Fibroblast of skin of right quadriceps (primary cell): ENCODE data around the gene KRTAP12-1.

ENCODE experiments used
- DNase-seq: peaks from one replicate; pipeline ENCODE4 v3.0.0-alpha.2; 2013

KRTAP12-1 gene

DNA sequence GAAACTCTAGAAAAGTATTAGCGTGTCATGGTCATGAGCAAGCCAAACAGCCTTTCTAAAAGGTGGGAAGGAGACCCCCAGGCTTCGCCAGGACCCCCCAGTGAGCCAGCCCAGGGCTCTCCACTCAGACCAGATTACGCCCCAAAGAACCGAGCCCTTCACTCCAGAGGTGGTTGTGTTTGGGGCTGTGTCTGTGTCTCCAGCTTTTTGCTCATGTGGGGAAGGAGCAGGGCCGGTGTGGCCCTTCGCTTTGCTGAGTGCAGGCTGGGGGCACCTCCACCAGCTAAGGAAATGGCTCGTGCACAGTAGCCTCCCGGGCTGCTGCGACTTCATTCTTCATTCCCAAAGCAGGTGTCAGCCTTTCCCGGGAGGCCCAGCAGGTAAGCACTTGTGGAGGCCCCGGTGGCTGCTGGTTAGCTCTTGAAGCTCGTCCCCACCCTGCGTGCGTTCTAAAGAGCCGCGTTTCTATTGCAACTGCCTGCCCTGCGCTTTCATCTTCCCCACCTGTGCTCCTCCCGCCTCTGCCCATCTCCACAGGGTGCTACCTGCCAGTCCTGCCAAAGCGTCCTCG is 28.9 kb upstream of the KRTAP12-1 start:
- DNase-seq: no peak

DNA sequence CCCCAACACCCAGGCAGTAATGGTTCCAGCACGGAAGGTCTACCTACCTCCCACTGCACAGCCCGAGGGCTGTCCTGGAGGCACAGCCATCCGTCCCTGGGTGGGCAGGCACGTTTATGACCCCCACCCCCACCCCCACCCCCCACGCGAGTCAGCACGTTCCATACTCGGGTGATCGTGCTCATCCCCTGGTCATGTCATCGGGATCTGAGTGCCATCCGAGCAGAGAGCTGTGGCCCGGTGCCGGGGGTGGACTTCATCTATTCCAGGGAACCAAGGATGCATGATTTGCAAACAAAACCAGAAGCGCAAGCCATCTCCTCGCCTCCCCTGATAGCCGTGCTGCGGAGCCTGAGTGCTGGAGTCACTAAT is 28.3 kb upstream of the KRTAP12-1 start:
- DNase-seq: no peak

DNA sequence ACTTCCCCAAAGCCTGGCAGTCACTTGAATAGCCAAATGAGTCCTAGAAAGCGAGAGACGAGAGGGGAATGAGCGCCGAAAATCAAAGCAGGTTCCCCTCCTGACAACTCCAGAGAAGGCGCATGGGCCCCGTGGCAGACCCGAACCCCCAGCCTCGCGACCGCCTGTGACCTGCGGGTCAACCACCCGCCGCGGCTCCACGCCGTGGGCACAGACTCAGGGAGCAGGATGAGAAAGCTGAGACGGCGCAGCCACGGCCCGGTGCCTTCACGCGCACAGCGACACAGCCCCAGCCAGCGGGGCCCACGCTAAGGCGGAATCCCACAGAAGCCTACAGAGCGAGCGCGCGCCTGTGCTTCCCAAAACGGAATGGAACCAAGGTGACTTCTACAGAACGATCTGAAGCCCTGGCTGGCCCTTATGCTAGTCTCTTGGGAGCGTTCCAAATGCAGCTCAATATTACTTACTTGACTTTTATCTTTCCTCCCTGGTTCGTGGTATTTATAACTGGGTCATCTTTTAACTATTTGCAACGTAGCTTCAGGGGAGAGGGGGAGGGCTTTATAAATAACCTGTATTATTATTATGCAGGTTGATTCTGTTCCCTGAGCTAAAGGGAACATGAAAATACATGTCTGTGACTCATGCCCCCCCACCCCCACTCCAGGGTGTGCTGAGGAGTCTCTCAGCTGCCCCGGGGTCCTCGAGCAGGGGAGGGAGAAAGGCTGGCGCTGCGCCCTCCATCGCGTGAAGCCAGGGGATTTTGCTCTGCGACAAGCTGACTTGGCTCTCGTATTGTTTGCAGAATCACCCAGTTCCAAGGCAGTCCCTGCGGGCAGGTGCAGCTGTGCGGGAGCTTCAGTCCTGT is 27.7 kb upstream of the KRTAP12-1 start:
- DNase-seq: no peak

DNA sequence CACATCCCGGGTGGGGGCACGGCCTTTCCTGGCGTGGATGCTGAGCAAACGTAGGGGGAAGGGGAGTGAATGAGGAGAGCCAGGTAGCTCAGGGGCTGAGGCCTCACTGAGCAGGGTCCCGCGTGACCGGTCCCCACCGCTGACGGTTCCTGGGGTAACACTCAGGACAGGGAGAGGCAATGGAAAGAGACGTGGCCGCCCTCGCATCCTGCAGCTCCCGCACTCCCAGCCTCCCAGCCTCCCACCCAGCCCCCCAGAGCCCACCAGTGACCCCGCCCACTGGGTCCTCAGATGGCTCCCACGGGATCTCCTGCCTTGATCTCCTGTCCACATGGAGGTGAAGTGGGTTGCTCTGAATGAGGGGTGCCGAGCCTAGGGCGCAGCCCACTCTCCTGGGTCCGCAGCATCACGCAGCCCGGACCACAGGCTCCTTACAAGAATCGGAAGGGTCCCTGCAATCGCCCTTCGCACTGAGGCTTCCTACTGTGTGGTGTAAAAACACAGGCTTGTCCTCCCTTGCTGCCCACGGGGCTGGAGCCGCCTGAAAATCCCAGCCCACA is 27.0 kb upstream of the KRTAP12-1 start:
- DNase-seq: no peak

DNA sequence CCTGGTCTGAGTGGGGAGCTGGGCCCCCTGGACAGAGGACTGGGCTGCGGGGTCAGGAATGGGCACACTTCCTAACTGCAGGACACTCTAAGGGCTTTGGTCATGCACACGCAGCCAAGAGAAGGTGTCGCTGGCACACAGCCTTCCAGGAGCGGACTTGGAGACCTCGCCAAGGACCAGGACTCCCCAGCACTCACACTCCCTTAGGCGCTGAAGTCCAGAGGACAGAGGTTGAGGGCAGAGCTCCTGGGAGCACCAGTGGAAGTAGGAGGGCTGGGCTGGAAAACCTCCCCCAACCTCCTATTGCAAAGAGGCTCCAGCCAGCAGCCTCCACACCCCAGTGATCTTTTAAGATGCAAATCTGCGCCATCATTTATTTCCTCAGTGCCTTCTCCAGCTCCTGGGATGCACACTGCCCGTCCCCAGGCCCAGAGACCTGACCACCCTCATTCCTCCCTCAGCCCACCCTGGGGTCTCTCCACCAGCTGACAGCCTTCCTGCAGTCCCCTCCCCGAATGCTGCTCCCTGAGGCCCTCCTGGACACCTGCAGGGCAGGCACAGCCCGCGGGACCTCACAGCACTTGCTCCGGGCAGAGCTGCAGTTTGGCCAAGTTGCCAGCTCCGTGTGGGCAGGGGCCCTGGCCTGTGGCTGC is 26.4 kb upstream of the KRTAP12-1 start:
- no peak for DNase-seq

DNA sequence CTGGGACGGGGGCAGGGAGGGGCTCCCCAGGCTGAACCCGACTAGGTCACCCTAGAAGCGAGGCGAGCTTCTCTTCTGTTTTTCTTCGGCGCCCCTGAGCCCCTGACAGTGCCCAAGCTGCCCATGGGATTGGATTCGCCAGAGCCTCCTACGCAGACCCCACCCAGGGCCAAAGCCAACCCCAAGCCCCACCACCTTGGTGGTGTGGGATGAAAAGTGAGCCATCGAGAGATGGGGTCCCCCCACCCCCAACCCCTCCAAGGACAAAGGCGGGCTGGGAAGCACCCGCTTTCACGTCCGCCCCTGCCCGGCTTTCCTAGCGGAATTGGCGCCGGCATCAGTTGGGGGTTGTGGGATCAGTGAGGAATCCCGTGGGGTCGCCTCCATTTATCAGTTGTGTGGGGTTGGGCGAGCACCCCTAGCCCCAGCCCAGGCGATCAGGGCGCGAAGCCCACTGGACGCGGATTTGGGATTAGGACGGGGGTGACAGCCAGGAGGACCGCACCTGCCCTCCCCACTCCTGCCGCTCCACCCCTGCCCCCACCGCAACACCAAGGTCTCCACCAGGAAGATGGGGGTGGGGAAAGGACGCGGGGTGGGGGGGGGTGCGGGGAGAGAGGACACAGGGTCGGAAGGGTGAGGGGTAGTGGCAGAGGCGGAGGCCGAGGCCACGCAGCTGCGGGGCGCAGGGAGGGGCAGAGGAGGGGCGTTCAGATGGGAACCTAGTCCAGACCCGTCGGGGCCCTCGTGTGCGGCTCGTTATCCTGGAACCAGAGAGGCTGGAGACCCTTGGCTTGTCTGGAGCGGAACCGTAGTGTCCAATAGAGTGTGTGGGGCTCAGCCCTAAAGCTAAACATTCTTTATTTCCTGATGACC is 25.0 kb upstream of the KRTAP12-1 start:
- no peak for DNase-seq

DNA sequence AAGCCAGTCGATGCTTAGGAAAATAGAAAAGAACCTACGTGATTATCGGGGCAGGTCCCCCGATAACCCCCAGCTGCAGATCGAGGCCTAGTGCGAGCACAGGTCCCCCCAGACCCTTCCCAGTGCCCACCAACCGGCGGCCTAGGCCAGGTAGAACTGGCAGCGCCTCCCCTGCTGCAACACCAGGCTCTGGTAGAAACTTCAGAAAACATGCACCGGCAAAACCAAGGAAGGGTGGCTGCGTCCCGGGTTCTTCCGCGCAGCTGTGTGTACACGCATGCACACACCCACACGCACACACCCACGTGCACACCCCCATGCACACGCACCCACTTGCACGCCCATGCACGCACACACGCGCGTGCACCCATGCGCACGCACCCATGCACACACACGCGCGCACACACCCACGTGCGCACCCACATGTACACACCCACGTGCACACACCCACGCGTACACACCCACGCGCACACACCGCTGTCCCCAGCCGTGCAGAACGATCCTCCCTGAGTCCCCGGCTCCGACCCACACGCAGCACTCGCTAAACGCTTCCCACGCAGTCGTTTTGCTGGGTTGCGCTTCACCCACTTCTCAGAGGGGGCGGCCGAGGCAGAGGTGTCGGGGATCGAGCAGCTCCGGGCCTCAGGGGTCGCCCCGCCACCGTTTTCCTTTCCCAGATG is 24.2 kb upstream of the KRTAP12-1 start:
- DNase-seq: no peak

DNA sequence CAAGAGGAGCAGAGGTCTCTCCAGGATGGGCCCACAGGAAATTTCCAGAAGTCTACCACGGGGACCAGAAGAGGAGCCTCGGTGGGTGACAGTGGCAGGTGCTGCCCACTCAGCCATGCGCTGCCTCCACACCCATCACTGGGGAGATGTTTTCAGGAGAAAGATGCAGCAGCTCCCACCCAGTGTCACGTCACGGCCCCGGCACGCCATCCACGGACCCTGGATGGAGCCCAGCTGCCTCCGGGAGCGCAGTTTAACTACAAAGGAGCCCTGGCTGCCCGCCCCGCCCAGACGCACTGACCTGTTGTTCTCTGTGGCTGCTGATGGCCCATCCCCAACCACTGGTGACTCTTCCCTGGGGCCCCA is 22.7 kb upstream of the KRTAP12-1 start:
- DNase-seq: no peak

DNA sequence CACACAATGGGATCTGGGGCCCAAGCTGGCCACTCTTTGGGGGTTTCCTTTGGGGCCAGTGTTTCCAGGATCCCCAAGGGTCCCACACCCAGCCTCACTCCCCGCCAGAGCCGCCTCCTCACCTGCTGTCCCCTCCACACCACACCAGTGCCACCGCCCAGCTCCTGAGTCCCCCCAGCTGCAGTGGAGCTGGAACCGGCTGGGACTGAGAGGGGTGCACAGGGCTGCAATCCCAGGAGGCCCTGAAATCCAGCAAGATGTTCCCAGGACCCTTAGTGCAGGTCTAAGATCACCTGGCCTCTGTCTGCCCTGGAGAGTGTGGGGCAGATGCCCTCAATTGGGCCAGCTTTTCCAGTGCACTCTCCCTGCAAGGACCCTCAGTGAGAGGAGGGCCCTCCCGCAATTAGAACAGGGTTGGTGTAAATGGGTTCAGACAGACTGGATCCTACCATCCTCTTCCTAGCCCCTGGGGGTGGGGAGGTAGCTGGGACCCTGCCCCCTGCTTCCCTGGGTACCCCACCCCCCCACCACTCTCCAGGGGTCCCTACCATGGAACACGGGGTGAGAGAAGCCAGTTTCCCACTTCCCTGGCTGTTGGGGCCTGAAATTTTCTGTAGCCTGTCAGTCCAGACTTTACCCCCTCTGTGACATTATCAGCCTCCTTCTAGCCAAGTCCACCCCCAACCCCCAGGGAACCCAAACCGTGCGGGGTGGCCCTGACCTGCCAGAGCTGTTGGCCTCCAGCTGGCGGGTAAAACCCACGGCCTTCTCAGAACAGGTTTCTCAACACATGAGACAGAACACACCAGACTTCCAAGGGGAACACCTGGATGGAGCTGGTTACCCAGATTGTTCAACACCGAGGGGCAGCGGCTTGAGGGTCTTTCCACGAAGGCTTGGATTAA is 22.0 kb upstream of the KRTAP12-1 start:
- DNase-seq: no peak

DNA sequence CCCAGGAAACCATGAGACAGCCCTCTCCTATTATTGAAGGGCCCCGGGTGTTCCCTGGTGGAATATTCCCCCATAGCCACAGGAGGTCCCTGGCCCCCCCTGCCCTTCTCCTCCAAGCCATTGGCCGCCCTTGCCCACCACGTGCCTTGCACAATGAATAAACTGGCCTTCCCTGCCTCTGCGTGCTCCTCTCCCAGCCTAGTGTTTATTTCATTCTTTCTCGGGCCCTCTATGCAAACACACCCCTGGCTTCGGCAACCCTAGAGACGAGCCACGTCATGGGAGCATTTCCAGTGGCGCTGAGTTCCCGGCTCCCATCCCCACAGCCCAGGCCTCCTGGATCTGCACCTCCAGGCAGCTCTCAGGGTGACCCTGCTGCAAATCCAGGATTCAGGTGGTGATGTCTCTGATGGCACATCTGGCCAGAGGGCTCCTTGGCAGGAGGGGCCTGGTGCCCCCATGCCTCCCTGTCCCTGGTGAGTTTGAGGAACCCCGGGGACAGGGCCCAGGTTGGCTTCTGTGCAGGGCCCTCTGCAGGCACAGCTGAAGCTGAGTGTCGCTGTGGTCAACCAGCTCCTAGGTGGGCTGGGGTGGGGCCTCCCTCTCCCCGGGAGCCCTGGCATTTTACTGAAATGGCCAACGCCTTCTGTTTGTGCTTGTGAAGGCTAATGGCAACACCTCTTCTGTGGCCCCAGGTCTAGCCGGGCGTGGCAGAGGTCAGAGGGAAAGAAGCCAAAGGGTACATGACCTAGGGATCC is 21.2 kb upstream of the KRTAP12-1 start:
- DNase-seq: no peak

DNA sequence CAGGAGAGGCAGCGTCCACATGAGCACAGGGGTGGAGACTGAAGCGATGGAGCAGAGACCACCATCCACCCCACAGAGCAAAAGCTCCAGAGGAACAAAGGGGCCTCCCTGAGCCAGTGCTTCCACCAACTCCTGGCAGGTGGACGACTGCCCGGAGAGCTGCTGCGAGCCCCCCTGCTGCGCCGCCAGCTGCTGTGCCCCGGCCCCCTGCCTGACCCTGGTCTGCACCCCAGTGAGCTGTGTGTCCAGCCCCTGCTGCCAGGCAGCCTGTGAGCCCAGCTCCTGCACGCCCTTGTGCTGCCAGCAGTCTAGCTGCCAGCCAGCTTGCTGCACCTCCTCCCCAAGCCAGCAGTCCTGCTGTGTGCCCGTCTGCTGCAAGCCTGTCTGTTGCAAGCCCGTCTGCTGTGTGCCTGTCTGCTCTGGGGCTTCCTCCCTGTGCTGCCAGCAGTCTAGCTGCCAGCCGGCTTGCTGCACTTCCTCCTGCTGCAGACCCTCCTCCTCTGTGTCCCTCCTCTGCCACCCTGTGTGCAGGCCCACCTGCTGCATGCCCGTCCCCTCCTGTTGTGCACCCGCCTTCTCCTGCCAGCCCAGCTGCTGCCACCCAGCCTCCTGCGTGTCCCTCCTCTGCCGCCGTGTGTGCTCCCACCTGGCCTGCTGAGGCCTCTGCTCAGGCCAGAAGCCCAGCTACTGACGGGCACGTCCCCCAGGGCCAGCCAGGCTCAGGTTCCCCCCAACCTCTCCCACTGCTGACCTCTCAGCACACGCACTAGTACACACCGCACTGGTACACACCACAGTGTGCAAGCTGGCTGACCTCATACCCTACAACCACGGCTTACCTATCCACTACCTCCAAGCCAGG is 20.4 kb upstream of the KRTAP12-1 start:
- no peak for DNase-seq

DNA sequence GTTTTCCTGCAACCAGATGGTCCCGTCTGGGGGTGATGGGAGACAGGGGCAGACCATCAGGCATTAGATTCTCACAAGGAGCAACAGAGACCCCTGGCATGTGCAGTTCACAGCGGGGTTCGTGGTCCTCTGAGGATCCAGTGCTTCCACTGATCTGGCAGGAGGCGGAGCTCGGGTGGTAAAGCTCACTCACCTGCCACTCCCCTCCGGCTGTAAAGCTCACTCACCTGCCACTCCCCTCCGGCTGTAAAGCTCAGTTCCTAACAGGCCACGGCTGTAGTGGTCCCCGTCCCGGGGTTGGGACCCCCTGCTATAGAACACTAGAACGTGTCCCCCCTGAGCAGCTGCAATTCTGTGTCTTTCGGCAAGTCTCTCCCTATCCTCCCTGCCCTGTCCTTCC is 19.6 kb upstream of the KRTAP12-1 start:
- no peak for DNase-seq

DNA sequence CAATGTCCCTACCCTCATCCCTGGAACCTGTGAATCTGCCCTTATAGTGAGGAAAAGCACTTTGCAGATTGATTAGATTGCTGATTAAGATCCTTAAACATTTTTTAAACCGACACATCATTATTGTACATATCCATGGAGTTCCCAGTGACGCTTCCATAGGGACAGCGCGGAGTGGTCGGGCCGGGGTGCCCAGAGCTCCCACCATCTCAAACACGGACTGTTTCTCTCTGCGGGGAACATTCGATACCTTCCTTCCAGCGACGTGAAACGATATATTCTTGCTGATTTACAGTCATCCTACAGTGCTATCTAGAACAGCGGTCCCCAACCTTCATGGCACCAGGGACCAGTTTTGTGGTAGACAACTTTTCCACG is 19.0 kb upstream of the KRTAP12-1 start:
- DNase-seq: no peak

DNA sequence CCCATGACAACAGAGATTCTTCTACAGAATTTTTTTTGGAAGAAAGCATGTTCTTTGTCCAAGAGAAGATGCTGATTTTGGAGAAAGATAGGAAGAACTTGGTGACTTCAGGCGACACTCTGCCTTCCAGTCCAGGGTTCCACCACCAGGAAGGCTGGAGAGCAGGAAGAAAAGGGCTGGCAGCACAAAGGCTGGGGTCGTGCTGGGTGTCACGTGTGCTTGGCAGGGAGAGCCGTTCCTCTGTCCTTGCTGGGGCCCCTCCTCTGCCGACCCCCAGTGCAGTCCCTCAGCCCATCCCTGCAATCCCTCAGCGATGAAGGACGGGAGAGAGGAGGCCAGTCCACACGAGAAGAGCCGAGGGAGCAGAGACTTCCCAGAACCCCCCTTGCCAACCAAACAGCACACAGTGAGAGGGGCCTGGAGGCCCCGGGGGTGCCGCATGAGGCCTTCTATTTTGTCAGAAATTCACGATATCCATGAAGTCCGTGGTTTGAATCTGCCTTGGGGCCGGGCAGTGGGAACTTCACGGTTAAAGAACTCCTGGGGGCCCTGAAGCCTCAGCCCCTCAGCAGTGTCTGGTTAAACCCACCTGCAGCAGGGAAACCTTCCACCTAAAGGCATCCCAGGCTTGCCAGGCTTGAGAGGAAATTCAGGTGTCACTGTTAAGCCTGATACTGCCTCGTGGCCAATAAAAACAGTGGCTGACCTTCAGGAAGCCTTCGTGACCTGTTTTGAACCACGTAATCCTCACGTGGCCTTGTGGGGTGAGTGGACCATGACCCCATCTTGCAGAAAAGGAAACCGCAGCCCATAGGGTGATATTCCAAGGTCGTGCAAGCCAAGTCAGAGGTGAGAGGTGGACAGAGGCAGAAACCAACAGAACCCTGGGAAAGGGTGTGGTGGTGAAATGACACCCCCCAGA is 18.4 kb upstream of the KRTAP12-1 start:
- no peak for DNase-seq

DNA sequence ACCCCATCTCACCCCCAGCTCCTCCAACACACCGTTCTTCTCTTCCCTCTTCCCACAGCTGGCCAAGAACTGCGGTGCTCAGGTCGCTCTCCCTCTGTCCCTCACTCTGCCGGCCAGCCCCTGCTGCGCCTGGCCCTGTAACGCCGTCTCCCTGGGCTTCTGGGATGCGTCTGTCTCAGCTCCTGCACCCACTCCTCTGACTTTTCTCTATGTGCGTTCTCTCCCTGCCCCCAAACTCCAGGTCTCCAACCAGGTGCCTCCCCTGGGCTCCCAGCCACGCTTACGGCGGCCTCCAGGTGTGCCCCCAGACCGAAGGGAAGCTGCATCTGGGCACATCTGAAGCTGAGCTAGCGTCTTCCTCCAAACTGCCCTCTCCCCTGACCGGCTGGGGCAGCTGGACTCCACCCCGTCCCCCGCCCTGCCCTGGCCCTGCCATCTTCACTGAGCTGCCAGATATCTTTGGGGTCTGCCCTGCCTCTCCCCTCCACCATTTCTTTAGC is 17.6 kb upstream of the KRTAP12-1 start:
- no peak for DNase-seq

DNA sequence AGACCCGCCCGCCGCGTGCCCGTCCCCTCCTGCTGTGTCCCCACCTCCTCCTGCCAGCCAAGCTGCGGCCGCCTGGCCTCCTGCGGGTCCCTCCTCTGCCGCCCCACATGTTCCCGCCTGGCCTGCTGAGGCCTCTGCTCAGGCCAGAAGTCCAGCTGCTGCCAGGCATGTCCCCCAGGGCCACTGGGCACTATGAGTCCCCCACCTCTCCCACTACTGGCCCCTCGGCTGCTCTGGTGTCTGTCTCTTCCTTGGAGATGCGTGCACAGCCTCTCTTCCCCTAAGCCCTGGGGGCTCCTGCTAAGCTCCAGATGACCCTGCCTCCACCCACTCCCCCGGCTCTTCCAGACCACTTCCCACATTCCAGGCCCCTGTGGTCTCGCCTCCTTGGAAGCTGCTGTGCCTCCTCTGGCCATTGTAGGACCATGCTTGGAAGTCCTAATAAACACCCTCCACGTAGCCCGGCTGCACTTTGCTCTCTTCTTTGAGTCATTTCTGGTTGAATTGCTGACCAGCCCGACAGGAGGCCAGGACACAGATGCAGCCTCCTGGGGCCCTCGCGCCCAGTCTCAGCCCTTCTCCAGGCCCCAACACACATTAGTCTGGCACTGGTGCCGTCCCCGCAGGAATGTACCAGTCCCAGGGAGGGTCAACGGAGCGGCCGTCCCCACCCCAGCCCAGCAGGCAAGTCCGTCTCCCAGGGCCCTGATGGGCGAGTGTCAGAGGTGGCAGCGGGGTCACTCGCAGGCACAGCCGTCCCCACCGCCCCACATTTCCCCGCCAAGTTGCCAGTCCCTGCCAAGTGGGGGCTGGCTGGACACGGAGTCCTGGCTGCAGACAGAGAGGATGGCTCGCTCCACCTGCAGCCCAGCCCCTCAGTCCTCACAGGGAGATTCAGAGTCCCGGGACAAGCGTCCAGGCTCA is 16.1 kb upstream of the KRTAP12-1 start:
- no peak for DNase-seq
